M059J (cell line): ENCODE measurements around the gene ABCC1. TPM values are rescaled to one million over a fixed set of nuclear protein-coding genes. Genes with fewer than 3 reads are reported as not detected.
"Not testable (repeated sequence)": the region's sequence is repeated elsewhere in the genome, so short reads cannot be mapped to it uniquely, and the experiment has no call there.

Experiments
- DNase-seq: peaks from one replicate; pipeline ENCODE4 v3.0.0-alpha.2; 2012; ENCODE audit warnings: low read depth
- total RNA-seq: library from RNA; depleted of rRNA; stranded (reverse); fragments of >200 nt; shearing (Covaris generic); gene quantifications from 2 replicates; pipeline ENCODE4 v1.2.3, GENCODE V29; 2014

ABCC1 gene
- total RNA-seq, 1 experiment from 2014 or later, result 21.5 TPM

- peak; percentile 48 for DNase-seq
These were observed 134.2 kb downstream of the ABCC1 start for GRCh38 chr16:16083421-16084156.

GRCh38 chr16:16084874-16085273 lies 135.5 kb downstream of the ABCC1 start:
- DNase-seq, result no peak

- no peak for DNase-seq
These were observed 137.4 kb downstream of the ABCC1 start for GRCh38 chr16:16086653-16087446.

- DNase-seq, result no peak
These were observed 140.8 kb downstream of the ABCC1 start for GRCh38 chr16:16090238-16090637.

- DNase-seq, result no peak
These were observed 143.7 kb downstream of the ABCC1 start for GRCh38 chr16:16092925-16093627.

- DNase-seq, result no peak
These were observed 144.4 kb downstream of the ABCC1 start for GRCh38 chr16:16093628-16094332.

GRCh38 chr16:16095646-16096045 lies 146.2 kb downstream of the ABCC1 start:
- no peak for DNase-seq

GRCh38 chr16:16096121-16096857 lies 146.9 kb downstream of the ABCC1 start:
- DNase-seq, result no peak

GRCh38 chr16:16096858-16097213 lies 147.4 kb downstream of the ABCC1 start:
- no peak for DNase-seq

- DNase-seq, result no peak
These were observed 149.9 kb downstream of the ABCC1 start for GRCh38 chr16:16099320-16099719.

- no peak for DNase-seq
These were observed 151.2 kb downstream of the ABCC1 start for GRCh38 chr16:16100631-16101030.

- DNase-seq, result no peak
These were observed 152.2 kb downstream of the ABCC1 start for GRCh38 chr16:16101585-16101984.

- DNase-seq, result no peak
These were observed 153.3 kb downstream of the ABCC1 start for GRCh38 chr16:16102738-16103137.

- not testable (repeated sequence) for DNase-seq
These were observed 154.9 kb downstream of the ABCC1 start for GRCh38 chr16:16104132-16104803.

- not testable (repeated sequence) for DNase-seq
These were observed 155.4 kb downstream of the ABCC1 start for GRCh38 chr16:16104804-16105141.

GRCh38 chr16:16105646-16106045 lies 156.2 kb downstream of the ABCC1 start:
- DNase-seq, result no peak

- no peak for DNase-seq
These were observed 157.1 kb downstream of the ABCC1 start for GRCh38 chr16:16106466-16106865.

- no peak for DNase-seq
These were observed 158.4 kb downstream of the ABCC1 start for GRCh38 chr16:16107839-16108238.

- DNase-seq, result no peak
These were observed 159.3 kb downstream of the ABCC1 start for GRCh38 chr16:16108759-16109158.

GRCh38 chr16:16109453-16110110 lies 160.2 kb downstream of the ABCC1 start:
- peak; percentile 14 for DNase-seq
